Activated CD8-positive, alpha-beta memory T cell treated with anti-CD3 and anti-CD28 coated beads for 4 hours (primary cell): Measurements from ENCODE around the gene RUNX2.
"Not testable (repeated sequence)": the region's sequence is repeated elsewhere in the genome, so short reads cannot be mapped to it uniquely, and the experiment has no call there.

ENCODE experiments used
- DNase-seq, 2 donors: peaks; one replicate each; pipeline ENCODE4 v3.0.0-alpha.2; 2020; ENCODE audit warnings: low read depth in 2 of 2

The RUNX2 gene

DNA sequence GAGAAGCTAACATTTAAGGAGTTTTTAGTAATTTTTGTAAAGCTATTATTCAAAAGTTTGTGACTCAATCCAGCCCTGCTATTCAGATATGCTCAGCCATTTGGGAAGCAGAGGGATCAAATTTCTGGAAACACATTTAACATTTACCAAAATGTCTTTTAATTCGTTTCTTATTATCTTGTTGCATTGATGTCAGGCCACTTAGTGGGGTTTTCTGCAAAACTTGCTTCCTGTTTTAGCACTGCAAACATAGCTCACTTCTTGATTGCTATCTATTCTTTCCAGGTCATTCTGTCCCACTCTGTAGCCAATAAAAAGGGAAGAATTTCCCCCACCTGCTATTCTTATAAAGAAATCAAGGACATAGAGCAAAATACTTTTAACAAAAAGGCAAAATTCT lies 226.5 kb downstream of the RUNX2 start:
- no peak for DNase-seq

DNA sequence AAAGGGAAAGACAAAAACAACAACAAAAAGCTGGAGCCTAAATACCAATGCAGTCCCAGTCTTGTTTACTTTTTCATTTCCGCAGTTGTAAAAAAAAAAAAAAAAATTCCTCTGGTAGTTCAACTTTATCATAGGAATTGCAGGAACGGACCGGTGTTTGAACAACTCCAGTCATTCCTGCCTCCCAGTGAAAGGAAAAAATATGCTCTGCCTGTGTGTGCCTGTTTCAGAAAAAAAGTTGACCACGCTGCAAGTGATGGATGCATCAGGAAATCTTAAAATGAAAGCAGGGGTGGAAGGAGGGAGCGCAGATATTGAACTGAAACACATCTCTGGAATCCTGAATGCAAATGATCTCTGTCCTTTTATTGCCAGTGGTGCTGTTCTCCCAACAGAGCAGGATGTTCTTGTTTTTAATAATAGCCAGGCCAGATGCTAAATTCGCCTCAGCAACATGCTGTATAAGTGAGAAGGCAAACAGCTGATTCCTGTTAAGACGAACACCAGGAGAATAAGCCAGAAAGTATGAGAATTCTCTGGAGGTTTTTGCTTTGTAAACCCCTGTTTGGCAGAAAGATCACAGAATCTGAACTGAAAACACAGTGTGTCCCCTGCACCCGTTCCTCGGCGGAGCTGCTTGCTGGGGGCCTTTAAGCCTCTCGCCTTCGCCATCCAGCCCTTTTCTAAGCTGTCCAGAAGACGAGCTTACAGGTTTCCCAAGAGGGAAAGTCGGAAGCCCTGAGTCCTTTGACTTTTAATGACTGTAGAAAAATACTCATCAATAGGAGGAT lies 228.0 kb downstream of the RUNX2 start:
- no peak for DNase-seq

DNA sequence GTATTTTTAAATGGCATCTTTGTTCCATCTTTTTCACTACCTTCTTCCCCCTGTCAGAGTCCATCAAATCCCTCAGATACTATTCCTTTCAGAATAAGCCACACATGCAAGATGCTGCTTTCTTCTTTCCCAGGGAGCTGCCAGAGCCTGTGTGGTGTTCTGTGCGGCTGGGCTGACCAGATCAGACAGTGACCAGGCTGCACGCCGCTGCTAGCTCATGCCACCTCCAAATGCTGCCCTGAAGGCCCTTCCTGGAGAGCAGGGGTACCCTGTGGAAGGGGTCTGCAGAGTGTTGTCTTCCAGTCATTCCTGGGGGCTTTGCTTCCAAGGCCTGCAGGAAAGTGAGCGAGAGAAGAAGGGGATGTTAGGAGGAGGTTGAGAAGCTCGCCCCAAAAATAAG lies 228.7 kb downstream of the RUNX2 start:
- no peak for DNase-seq

DNA sequence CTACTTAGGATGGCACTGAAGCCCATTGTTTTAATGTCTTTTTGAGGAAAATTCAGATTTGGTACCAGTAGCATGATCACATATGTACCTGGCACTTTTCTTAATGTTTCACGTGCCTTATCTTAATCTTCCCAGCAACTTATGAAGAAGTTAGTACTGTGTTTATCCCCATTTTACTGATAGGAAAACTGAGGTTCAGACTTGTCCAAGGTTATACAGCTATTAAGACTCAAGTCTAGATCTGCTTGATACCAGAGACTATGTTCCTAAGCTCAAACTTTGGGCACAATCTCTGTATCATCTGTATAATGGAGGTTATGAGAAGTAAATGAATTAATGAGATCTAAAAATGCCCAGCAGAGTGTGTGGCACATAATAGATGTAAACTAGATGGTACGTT lies 229.3 kb downstream of the RUNX2 start:
- DNase-seq: no peak

DNA sequence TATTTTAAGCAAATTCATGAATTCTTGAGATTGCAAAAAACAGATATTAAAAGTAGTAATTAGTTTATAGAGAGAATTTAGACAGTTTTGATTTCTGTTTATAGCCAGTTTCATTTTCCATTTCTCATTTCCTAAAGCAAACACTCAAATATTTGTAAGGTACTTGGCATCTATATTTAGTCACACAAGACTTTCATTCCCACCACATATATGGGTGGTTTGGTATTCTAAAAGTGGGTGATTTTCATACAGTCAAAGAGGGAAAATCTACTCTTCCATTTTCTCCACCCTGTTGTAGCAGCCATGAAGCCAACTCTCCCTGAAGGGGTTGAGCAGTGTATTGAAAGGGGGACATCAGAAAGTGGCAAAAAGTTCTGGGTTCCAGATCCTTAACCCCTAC lies 230.7 kb downstream of the RUNX2 start:
- DNase-seq: no peak

DNA sequence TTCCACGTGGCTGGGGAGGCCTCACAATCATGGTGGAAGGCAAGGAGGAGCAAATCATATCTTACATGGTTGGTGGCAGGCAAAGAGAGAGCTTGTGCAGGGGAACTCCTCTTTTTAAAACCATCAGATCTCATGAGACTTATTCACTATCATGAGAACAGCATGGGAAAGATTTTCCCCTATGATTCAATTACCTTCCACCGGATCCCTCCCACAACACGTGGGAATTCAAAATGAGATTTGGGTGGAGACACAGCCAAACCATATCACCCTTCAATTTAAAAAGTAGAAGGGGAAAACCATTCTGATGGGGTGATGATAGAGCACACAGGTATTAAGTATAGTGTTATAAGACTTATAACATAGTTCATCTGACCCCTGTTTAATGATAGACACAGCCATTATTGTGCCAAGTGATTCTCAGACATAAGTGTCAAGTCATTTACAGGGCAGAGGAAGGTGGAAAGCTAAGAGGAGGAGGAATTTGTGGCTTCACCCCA lies 232.2 kb downstream of the RUNX2 start:
- not testable (repeated sequence) for DNase-seq

DNA sequence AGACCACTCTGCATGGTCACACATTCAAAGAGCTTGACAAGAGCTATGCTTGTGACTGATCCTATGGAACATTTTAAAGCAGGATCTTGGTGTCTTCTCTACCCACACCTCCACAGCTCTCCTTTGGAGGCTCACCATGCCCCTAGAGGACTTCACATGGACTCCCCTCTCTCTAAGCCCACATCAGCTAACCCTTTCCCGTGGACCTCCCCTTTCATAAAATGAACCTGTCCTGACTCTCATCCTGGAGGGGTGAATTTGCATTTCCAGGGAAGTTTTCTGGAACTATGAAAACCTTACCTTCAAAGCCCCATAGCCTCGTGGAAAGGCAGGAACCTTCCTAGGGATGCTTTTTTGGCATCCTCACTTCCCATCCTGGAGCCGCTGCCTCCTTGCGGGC lies 234.0 kb downstream of the RUNX2 start:
- DNase-seq: no peak

DNA sequence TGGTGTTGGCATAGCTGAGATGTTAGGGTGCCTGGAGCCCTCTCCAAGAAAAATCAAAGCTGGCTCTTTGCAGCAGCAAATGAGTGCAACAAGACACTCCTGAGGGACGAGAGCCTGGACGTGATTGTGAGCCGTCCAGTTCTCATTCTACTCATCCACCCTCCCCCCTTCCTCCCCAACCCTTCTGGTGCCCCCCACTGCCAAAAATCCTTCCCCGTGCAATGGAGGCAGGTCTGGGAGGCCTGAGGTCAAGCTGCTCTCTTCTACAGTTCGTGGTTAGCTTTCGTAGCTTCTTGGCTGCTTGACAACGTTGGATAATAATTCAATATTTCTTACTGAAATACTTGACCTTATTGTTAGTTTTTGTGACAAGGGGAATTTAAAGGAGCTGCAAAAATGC lies 234.9 kb downstream of the RUNX2 start:
- no peak for DNase-seq

DNA sequence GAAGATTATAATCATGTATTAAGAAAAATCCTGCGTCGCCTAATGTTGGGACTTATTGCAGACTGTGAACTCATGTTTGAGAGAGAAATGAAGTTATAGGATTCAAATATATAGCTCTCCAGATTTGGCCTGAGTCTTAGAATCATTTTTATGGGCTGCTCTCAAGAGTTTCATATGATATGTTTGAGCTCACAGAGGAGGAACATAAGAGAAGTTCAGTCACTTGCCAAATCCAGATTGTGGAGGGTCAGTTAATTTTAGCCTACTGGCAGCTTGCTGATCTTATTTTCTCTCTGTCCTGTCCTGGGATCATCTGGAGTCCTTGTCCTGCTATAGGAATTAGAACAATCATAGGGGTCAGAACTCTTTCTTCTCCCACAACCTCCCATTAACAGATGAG lies 235.7 kb downstream of the RUNX2 start:
- DNase-seq: no peak

DNA sequence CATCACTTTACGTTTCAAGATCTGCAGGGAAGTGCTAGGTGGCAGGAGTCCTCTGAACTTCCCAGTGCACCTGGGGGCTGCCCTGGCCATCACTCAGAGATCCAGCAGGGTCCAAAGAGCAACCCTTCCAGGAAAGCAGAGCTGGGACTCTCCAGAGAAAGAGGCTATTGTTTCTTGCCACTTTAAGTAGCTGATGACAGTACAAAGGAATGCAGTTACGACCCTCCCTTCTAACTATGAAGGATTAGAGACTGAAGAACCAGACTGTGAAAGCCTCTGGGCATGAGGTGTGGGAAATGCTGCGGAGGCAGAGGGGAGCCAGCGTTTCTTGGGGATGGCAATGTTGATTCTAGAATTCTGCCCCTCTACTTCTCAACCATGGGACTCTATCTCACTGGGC lies 238.8 kb downstream of the RUNX2 start:
- DNase-seq: no peak

DNA sequence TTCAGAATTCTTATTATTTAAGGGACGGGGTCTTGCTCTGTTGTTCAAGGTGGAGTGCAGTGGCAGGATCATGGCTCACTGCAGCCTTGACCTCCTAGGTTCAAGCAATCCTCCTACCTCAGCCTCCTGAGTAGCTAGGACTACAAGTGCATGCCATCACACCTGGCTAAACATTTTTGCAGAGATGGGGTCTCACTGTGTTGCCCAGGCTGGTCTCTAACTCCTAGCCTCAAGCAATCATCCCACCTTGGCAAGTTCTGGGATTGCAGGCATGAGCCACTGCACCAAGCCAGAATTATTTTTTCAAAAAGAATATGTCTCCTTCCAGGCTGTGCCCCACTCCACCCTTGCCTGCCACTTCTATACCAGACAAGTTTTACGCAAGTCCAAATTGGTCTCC lies 239.7 kb downstream of the RUNX2 start:
- no peak for DNase-seq

DNA sequence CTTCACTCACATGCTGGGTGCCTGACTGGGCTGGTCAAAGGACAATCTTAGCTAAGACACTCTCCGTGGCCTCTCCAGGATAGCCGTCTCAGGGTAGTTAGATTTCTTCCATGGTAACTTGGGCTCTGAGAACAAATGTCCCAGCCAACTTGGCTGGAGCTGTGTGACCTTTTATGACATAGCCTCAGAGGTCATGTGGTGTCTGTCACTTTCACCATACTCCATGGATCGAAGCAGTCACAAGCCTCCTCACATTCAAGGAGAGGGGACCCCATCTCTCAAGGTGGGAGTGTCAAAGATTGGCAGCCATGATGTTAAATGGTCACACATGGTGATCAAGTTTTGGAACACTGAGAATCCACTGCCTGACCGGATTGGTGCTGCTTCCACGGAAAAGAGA lies 240.5 kb downstream of the RUNX2 start:
- DNase-seq: no peak

DNA sequence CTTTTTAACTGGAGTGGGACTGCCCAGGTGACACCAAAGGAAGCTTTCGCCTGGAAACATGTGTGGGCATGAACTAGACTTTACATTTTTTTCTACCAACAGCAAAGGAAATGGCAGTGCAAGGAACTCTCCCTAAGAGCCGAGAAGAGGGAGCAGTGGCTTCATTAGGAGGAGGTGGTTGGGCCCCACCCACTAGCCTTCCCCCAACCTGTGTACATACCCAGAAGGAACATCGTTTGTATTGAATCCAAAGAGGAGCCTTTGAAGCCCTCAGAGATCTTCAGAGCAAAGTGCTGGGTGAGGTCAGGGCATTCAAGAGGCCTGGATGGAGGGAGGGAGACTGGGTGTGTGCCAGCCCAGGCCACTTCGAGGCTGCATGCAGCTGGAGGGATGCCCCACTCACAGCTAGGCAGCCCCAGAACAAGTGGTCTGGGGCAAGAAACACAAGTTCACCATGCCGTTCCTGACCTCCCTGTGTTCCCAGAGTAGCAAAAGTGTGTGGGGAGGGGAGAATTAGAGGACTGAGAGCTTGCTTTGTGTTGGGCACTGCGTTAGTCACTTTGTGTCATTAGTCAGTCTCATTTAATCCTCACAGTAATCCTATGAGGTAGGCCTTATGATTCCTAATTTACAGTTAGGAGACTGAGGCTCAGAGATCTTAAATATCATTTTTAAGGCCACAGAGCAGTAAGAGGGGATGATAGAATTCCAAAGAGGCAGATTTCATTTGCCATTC lies 241.2 kb downstream of the RUNX2 start:
- no peak for DNase-seq

DNA sequence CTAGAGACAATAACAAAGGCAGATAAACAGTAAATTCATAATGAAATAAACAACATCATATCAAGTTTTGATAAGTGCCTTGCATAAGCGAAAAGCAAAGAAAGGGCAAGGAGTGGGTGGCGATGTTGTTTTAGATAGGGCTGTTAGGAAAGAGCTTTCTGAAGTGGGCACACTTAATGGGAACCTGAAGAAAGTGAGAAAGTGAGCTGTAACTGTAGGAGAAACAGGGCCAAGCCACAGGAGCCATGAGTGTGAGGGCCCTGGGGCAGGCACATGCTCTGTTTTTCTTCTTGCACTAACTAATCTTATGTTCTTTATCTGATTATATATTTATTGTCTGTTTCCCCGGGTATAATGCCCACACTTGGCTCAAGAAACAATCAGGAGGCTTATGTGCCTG lies 243.0 kb downstream of the RUNX2 start:
- no peak for DNase-seq

DNA sequence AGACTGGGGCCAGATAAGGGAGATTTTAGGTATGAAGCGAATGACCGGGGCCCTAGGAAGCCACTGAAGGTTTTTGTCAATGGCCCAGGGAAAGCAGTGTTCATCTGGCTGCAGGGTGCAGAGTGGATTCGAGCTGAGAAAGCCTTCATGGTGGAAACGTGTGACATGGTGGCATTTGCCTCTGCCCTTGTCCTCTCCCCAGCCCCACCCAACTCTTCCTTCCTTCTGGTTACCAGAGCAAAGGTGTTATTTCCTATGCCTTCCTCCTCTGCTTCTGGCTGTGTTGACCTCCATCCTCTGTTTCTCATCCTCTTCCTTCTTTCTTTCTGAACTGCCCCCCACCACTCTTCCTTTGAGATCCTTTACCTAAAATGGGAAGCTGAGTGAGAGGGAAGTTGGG lies 244.7 kb downstream of the RUNX2 start:
- DNase-seq: no peak

DNA sequence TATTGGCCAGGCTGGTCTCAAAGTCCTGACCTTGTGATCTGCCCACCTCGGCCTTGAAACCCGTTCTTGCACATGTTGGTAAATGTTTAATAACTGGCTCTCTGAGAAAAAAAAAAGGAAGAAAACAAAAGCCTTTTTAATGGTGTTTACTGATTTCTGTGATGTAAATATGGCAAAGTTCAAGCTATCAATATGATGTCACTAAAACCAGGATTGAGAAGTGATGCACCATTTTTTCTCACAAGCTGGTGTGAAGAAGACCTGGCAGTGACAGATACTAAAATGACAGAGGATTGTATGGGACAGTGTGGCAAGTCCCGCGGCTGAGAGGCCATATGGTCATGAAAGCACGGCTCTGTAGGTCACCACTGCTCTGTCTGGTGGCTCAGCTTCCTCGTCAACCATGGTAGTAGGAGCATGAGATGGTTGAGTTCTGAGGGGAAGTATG lies 245.9 kb downstream of the RUNX2 start:
- no peak for DNase-seq

DNA sequence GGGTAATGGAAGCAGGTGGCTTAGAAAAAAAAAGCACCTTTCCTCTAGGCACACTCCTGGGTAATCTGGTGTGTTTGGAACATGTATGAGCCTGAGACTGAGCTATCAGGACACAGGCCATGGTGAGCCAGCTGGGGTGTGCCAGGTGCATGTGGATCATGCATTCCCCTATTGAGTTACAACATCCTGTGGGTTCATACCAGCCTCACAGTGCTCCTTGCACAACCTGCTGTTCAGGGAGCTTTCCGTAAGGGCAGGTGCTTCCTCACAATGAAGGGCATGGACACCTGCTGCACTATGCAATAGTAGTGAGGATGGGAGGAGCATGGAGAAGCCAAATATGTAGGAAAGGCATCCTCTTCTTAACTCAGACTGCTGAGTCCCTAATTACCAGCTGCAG lies 246.8 kb downstream of the RUNX2 start:
- DNase-seq: no peak

DNA sequence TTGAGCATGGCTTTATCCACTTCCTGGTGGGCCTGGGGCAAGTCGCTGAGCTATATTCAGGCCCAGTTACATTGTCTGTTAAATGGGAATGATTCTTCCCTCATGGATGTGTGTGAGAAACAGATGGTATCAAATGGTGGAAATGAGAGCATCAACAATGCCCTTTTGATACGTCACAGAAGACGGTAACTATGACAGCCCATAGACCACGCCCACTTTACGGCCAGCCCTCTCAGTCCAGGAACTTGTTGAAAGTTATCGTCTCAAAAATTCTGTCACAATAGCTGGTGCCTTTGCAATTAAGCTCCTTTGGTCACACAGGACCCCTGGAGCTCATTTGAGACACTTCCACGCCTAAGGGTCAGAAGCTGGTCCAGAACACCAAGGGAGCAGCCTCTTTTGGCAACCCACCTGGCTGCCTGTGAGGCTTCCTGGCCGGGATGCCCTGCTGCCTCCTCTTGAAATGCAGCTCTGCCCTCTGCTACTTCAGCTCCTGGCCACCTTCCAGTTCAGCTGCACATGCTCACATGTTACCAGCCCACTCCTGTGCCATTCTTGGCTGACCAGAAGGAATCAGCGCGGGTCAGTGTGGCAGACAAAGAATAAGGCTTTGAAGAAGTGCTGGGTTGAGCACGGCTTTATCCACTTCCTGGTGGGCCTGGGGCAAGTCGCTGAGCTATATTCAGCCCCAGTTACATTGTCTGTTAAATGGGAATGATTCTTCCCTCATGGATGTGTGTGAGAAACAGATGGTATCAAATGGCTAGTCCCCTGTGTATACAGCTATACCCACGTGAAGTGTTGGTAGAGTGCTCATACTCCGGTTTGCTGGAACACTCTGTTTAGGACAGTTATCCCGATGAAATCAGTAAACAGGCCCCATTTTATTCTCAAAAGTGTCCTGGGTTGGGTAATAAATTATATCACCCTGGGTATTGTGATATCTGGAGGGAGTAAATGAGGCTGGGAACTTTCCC lies 248.8 kb downstream of the RUNX2 start:
- no peak for DNase-seq

DNA sequence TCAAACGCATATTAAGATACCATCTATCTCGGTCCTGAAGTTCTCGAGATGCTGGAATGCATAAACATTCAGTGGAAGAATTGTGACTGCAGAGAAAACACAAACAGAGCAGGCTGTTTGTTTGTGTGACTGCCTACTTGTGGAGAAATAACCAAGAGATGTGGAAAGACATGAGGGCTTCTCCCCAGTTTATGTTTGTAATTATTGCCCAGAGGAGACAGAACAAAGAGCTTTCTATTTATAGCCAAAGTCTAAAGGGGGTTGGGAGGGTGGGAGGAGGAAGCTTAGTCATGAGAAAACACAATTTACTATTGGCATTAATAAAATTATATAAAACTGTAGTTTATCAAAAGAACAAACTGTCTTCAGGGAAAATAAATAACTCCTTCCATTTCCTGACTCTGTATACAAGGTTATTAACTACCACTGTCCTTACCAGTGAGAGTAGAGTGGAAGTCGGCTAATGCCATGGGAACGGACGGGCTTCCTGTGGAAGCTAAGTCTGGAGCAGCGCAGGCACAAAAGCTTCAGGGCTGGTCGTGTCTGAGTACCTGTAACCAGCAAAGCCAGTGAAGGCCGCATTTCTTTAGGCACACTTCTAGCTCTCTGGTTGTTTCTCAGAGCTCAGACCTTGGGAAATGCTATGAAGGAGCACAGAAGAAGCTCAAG lies 249.8 kb downstream of the RUNX2 start:
- DNase-seq: no peak

DNA sequence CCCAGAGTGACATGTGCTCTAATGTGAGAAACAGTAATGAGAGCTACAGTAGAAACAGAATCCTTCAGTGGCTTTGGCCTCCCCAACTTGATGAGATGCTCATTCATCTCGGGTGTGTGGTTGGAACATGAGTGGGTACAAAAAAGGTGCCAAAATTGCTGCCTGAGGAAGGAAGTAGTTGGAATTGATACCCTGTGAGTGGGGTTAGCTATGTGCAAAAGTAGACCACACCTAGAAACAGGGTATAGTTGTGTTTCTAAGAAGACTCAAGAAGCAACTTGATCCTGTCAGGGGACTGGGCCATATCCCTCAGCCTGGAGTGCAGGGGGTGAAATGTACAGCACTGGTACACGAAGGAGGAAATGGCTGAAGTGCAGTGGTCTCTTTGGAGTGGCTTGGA lies 256.0 kb downstream of the RUNX2 start:
- no peak for DNase-seq
